Mucosa of stomach (tissue), 1 donor: Measurements from ENCODE around the gene CAPN2.

Source experiments
- H3K27me3 ChIP-seq: one replicate; pipeline ENCODE4 v1.7.0; 2013; ENCODE audit warnings: mild to moderate bottlenecking, low read length; ENCODE audit not compliant: control insufficient read depth, insufficient read depth
- H3K36me3 ChIP-seq: one replicate; pipeline ENCODE4 v1.7.0; 2013; ENCODE audit warnings: low read length; ENCODE audit not compliant: control insufficient read depth, insufficient read depth
- H3K4me1 ChIP-seq: one replicate; pipeline ENCODE4 v1.7.0; 2013; ENCODE audit warnings: mild to moderate bottlenecking, low read length; ENCODE audit not compliant: control insufficient read depth, insufficient read depth
- H3K4me3 ChIP-seq: one replicate; pipeline ENCODE4 v1.7.0; 2013; ENCODE audit warnings: low read length
- H3K9ac ChIP-seq: one replicate; pipeline ENCODE4 v1.7.0; 2013; ENCODE audit warnings: mild to moderate bottlenecking, low read length, moderate library complexity
- H3K9me3 ChIP-seq: one replicate; pipeline ENCODE4 v1.7.0; 2013; ENCODE audit warnings: mild to moderate bottlenecking, low read length, moderate library complexity; ENCODE audit not compliant: control insufficient read depth
- donor health status: Pancreatic carcinoma.

Gene CAPN2

GRCh38 chr1:223683586-223684487 is 28.5 kb upstream of the CAPN2 start:
- no peaks in the 10 kb centered on the region for H3K9me3 ChIP-seq
- H3K36me3 ChIP-seq: no peaks in the 10 kb centered on the region

GRCh38 chr1:223684488-223684792 is 27.9 kb upstream of the CAPN2 start:
- H3K4me3 ChIP-seq: no peak overlapping the region
- H3K36me3 ChIP-seq: no peaks in the 10 kb centered on the region
- no peaks in the 10 kb centered on the region for H3K27me3 ChIP-seq
- no peak overlapping the region for H3K9ac ChIP-seq
- H3K9me3 ChIP-seq: no peaks in the 10 kb centered on the region
- H3K4me1 ChIP-seq: peaks cover 3% of the 10 kb centered on the region

More at GRCh38 chr1:223683586-223684487, 28.5 kb upstream of the CAPN2 start:
- Histone ChIP-seq H3K27me3 (no peaks in the 10 kb centered on the region), H3K4me1 (peaks cover 3% of the 10 kb centered on the region), H3K4me3 (no peak overlapping the region), H3K9ac (no peak overlapping the region)

DNA sequence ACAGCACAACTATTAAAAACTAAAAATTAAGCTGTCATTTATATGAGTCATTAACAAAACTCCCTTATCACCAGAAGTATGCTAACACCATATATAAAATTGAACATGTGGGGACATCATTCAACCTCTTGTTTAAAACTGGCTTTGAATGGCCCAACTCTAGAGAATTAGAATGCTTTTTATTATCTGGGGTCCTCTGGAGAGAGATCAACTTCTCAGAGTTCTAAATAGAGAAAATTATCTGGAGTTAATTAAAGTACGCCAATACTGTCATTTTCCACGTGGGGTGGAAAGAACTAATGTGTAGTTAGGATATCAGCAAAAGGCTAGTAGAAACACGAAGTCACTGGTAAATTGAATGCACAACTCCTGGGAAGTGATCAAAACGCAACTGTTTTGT is 21.2 kb upstream of the CAPN2 start:
- Histone ChIP-seq H3K36me3 (no peaks in the 10 kb centered on the region), H3K27me3 (no peaks in the 10 kb centered on the region), H3K9ac (no peak overlapping the region), H3K4me3 (no peak overlapping the region), H3K9me3 (no peaks in the 10 kb centered on the region), H3K4me1 (no peaks in the 10 kb centered on the region)

- Histone ChIP-seq H3K4me3 (no peak overlapping the region), H3K36me3 (no peaks in the 10 kb centered on the region), H3K9me3 (no peaks in the 10 kb centered on the region), H3K27me3 (no peaks in the 10 kb centered on the region), H3K4me1 (peaks cover 3% of the 10 kb centered on the region), H3K9ac (no peak overlapping the region)
These were observed 17.3 kb upstream of the CAPN2 start for GRCh38 chr1:223695014-223695548.

- H3K9ac ChIP-seq: no peak overlapping the region
These were observed 16.4 kb upstream of the CAPN2 start for GRCh38 chr1:223695941-223696340.

GRCh38 chr1:223700388-223700918 is 11.9 kb upstream of the CAPN2 start:
- no peaks in the 10 kb centered on the region for H3K9me3 ChIP-seq
- no peak overlapping the region for H3K4me3 ChIP-seq
- no peaks in the 10 kb centered on the region for H3K27me3 ChIP-seq
- peaks cover 26% of the 10 kb centered on the region for H3K4me1 ChIP-seq
- no peaks in the 10 kb centered on the region for H3K36me3 ChIP-seq
- H3K9ac ChIP-seq: no peak overlapping the region

More at GRCh38 chr1:223695941-223696340, 16.4 kb upstream of the CAPN2 start:
- peaks cover 12% of the 10 kb centered on the region for H3K4me1 ChIP-seq
- no peak overlapping the region for H3K4me3 ChIP-seq
- no peaks in the 10 kb centered on the region for H3K9me3 ChIP-seq
- H3K36me3 ChIP-seq: no peaks in the 10 kb centered on the region
- H3K27me3 ChIP-seq: no peaks in the 10 kb centered on the region

- Histone ChIP-seq H3K4me1 (peaks cover 33% of the 10 kb centered on the region), H3K9ac (no peak overlapping the region), H3K27me3 (no peaks in the 10 kb centered on the region), H3K4me3 (no peak overlapping the region), H3K9me3 (no peaks in the 10 kb centered on the region), H3K36me3 (no peaks in the 10 kb centered on the region)
These were observed 11.2 kb upstream of the CAPN2 start for GRCh38 chr1:223700942-223701637.

DNA sequence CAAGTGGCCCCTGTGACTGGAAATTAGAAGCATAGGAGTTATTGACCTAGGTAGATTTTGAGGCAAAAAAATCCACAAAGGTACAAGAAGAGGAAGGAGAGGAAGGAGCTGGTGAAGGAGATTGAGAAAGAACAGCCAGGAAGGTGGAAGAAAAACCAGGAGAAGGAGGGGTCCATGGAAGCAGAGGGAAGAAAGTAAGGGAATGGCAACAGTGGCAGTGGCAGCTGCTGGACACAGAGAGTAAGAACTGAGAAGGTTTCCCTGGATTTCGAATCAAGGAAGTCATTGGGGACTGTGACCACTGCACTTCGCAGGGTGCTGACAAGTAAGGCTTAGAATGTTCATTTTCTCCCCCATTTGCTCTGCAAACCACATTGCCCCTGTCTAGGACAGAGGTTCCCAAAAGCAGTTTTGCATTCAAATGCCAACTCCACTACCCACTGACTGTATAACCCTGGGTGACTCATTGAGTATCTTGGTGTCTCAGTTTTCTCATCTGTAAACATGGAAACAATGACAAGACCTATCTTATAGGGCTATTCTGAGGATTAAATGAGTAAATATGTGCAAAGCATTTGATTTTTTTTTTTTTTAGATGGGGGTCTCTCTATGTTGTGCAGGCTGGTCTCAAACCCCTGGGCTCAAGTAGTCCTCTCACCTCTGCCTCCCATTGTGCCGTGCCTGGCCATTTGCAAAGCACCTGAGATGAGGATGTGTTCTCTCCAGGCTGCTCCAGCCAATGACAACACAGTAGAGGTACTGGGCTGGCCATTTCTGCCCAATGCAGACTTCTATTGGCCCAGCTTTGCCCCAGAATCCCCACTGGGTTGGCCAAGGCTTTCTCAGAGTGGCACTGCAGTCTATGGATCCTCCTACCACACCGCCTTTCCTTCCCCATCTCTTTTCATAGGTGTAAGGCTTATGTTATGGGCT is 9.3 kb upstream of the CAPN2 start:
- Histone ChIP-seq H3K9me3 (no peaks in the 10 kb centered on the region), H3K4me3 (no peak overlapping the region), H3K27me3 (no peaks in the 10 kb centered on the region), H3K4me1 (peaks cover 52% of the 10 kb centered on the region), H3K9ac (no peak overlapping the region), H3K36me3 (no peaks in the 10 kb centered on the region)

- Histone ChIP-seq H3K4me3 (no peak overlapping the region), H3K9ac (no peak overlapping the region), H3K4me1 (peaks cover 58% of the 10 kb centered on the region), H3K36me3 (no peaks in the 10 kb centered on the region), H3K27me3 (no peaks in the 10 kb centered on the region), H3K9me3 (no peaks in the 10 kb centered on the region)
These were observed 8.7 kb upstream of the CAPN2 start for GRCh38 chr1:223703668-223704013.

DNA sequence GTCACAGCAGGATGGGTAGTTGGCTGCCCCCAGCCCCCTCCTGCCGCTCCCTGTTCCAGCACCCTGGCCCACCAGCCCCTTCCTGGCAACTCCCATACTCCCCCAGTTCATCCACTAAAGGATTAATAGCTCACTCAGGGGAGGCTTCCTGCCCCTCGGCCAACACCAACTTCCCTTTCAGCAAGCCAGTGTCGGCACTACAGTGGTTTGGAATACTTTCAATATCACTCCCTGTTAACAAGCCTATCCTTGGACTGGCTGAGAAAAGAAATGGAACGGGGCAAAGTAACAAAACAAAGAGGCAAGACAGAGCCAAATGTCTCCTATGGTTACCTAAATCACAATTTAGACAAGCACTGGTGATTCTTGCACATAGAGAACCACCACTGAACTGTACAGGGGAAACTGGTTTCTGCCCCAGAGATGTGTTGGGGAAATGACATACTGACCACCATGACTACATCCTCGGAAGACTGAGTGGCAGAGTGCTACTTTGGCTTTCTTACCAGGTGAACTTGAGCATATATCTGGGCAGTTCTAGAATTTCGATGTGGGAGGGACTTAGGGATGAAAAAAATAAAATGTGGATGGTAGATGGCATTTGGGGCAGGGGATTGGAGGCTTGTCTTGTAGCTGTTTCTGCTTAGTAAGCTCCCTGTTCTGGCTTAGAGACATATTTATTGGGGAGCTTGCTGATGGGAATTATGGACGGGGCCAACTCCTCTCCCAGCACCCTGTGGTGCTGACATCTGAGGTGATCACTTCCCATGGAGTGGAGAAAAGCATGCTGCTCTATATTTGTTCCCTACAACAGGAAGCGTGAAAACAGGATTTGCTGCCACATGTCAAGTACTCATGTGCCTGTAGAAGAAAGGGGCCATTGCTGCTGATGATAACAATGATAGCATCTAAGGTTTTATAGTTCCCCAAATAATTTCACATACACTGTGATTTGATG is 7.1 kb upstream of the CAPN2 start:
- Histone ChIP-seq H3K9me3 (no peaks in the 10 kb centered on the region), H3K36me3 (no peaks in the 10 kb centered on the region), H3K4me3 (no peak overlapping the region), H3K27me3 (no peaks in the 10 kb centered on the region), H3K4me1 (peaks cover 62% of the 10 kb centered on the region), H3K9ac (no peak overlapping the region)
